ENCODE data around the gene GLCCI1. TPM values are rescaled to one million over a fixed set of nuclear protein-coding genes. Genes with fewer than 3 reads are reported as not detected.

GLCCI1 gene
- total and polyA plus RNA-seq, 10 of the 15 experiments (the other 5 are each of a cell fraction or from before 2014, with no cell fraction given), result 12.6 to 92.0 (median 27.6) TPM

DNA sequence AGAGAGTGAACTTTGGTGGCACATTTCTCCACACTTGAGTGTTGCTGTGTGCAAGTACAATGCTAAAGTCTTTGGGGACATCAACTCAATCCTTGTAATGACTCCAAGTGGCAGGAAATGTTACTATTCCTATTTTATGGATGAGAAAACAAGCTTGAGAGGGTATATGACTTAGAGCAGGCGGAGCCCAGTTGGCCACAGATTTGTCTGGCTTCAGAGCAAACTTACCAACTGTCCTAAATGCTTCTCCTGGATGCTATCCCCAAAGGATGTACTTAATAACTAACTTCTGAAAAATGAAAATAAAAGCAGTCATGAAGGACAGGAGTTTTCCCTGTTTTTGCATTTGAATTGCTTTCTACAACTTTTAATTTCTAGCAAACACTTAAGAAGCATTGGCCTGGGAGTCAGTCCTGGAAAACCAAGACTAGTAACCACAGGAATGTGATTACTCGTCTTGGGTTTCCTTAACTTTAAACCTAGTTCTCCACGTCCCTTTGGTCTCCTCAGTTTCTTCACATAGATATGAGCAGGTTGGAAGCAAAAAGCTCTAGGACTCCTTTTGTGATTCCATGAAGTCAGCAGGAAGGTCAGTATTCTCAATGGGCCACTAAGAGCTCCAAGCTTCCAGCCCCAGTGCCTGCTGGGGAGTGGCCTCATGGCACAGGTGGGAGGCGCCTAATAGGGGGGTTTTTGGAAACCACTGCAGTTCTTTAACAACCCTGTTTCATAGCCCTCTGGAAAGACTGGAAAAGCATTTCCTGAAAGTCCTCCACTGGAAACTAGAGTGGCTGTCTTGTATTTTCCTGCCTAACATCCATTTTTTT lies 140.8 kb downstream of the GLCCI1 start:
- no peaks in the 10 kb centered on the region for H3K79me2 ChIP-seq (ENCODE audit: control insufficient read depth, insufficient read depth, low read length)
- intact Hi-C loops (cut with micrococcal nuclease; ENCODE audit: unreplicated experiment), result no loop called here
- no peak overlapping the region for H3K4me3 ChIP-seq
- SMC1A ChIA-PET (ENCODE audit: uncharacterized antibody, unreplicated experiment), result interaction anchor here (0.7 to 1.8 kb wide), 10 partner anchors 10 to 428 kb away, joined by 3 to 5 read pairs (median 4); no protein-coding TSS in a partner anchor
- DNase-seq (ENCODE audit: low read depth, low spot score) (no peak), ATAC-seq (no peak), FAIRE-seq (no peak)
- H3K4me2 ChIP-seq (ENCODE audit: control insufficient read depth, insufficient read depth), result no peak overlapping the region
- H3K36me3 ChIP-seq (ENCODE audit: control insufficient read depth in 2 of 2, insufficient read depth in 2 of 2, low read length in 1 of 2), result no peaks in the 10 kb centered on the region
- POLR2A ChIA-PET, result interaction anchor here (0.9 kb wide), 1 partner anchor 19 kb away, joined by 3 read pairs; no protein-coding TSS in a partner anchor
- WGBS (ENCODE audit: insufficient coverage, insufficient replicate concordance, low lambda C conversion rate, missing lambda C conversion rate), result 77% methylated on average over 4 of the region's 4 CpGs
- RAD21 ChIA-PET (ENCODE audit: unreplicated experiment), result interaction anchor here (1.2 kb wide), 1 partner anchor 20 kb away, joined by 3 read pairs; no protein-coding TSS in a partner anchor
- no TSS peak for BruUV-seq (replicated peaks)
- no peak overlapping the region for H3K27ac ChIP-seq (ENCODE audit: control insufficient read depth, insufficient read depth)
- in situ Hi-C loops (cut with MboI), result no loop called here
- no peak overlapping the region for H3K9ac ChIP-seq (ENCODE audit: control insufficient read depth, insufficient read depth, low read length)
- TF ChIP-seq, protein P1, sequence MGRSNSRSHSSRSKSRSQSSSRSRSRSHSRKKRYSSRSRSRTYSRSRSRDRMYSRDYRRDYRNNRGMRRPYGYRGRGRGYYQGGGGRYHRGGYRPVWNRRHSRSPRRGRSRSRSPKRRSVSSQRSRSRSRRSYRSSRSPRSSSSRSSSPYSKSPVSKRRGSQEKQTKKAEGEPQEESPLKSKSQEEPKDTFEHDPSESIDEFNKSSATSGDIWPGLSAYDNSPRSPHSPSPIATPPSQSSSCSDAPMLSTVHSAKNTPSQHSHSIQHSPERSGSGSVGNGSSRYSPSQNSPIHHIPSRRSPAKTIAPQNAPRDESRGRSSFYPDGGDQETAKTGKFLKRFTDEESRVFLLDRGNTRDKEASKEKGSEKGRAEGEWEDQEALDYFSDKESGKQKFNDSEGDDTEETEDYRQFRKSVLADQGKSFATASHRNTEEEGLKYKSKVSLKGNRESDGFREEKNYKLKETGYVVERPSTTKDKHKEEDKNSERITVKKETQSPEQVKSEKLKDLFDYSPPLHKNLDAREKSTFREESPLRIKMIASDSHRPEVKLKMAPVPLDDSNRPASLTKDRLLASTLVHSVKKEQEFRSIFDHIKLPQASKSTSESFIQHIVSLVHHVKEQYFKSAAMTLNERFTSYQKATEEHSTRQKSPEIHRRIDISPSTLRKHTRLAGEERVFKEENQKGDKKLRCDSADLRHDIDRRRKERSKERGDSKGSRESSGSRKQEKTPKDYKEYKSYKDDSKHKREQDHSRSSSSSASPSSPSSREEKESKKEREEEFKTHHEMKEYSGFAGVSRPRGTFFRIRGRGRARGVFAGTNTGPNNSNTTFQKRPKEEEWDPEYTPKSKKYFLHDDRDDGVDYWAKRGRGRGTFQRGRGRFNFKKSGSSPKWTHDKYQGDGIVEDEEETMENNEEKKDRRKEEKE (IDR thresholded peaks at IDR 0.05), result no peak
- no peak for TF ChIP-seq GATAD2B (conservative IDR thresholded peaks at IDR 0.05; ENCODE audit: low read depth)
- no peak for TF ChIP-seq NR2C2 (IDR thresholded peaks at IDR 0.05; ENCODE audit: borderline replicate concordance, control insufficient read depth, insufficient read length, low read depth)
- TF ChIP-seq MEF2B (IDR thresholded peaks at IDR 0.05; ENCODE audit: partially characterized antibody, poor library complexity, severe bottlenecking), result no peak
- TF ChIP-seq MTA2 (IDR thresholded peaks at IDR 0.05; ENCODE audit: low read depth), result no peak
- TF ChIP-seq, protein P2, sequence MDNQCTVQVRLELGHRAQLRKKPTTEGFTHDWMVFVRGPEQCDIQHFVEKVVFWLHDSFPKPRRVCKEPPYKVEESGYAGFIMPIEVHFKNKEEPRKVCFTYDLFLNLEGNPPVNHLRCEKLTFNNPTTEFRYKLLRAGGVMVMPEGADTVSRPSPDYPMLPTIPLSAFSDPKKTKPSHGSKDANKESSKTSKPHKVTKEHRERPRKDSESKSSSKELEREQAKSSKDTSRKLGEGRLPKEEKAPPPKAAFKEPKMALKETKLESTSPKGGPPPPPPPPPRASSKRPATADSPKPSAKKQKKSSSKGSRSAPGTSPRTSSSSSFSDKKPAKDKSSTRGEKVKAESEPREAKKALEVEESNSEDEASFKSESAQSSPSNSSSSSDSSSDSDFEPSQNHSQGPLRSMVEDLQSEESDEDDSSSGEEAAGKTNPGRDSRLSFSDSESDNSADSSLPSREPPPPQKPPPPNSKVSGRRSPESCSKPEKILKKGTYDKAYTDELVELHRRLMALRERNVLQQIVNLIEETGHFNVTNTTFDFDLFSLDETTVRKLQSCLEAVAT (IDR thresholded peaks at IDR 0.05), result no peak
- TF ChIP-seq RAD21 (IDR thresholded peaks at IDR 0.05; ENCODE audit: insufficient read depth, low read depth, low read length), result no peak
- no peak for TF ChIP-seq ATF7 (IDR thresholded peaks at IDR 0.05; ENCODE audit: low read depth)
- TF ChIP-seq TCF7 (IDR thresholded peaks at IDR 0.05; ENCODE audit: borderline replicate concordance), result no peak
- TF ChIP-seq, protein P3, sequence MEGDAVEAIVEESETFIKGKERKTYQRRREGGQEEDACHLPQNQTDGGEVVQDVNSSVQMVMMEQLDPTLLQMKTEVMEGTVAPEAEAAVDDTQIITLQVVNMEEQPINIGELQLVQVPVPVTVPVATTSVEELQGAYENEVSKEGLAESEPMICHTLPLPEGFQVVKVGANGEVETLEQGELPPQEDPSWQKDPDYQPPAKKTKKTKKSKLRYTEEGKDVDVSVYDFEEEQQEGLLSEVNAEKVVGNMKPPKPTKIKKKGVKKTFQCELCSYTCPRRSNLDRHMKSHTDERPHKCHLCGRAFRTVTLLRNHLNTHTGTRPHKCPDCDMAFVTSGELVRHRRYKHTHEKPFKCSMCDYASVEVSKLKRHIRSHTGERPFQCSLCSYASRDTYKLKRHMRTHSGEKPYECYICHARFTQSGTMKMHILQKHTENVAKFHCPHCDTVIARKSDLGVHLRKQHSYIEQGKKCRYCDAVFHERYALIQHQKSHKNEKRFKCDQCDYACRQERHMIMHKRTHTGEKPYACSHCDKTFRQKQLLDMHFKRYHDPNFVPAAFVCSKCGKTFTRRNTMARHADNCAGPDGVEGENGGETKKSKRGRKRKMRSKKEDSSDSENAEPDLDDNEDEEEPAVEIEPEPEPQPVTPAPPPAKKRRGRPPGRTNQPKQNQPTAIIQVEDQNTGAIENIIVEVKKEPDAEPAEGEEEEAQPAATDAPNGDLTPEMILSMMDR (IDR thresholded peaks at IDR 0.05 in 2 of 3, conservative IDR thresholded peaks at IDR 0.05 in 1 of 3; ENCODE audit: control insufficient read depth in 2 of 3, extremely low read depth in 1 of 3, insufficient read depth in 1 of 3, low read depth in 3 of 3, low read length in 3 of 3), result no peak
- TF ChIP-seq NR2F1 (conservative IDR thresholded peaks at IDR 0.05), result no peak
- TF ChIP-seq KAT2A (conservative IDR thresholded peaks at IDR 0.05; ENCODE audit: control insufficient read depth, low read depth, low read length), result no peak
- no peak for TF ChIP-seq HDAC2 (IDR thresholded peaks at IDR 0.05)
- no peak for TF ChIP-seq TCF3 (IDR thresholded peaks at IDR 0.05; ENCODE audit: borderline replicate concordance, insufficient read depth, low read depth, low read length)
- no peak for TF ChIP-seq BCL11A (IDR thresholded peaks at IDR 0.05; ENCODE audit: low read depth, low read length)
- TF ChIP-seq CHD2 (IDR thresholded peaks at IDR 0.05; ENCODE audit: borderline replicate concordance, low read depth, low read length), result no peak
- TF ChIP-seq STAT3 (IDR thresholded peaks at IDR 0.05; ENCODE audit: low read depth, low read length), result no peak
- H3K9me3 ChIP-seq (replicated peaks; ENCODE audit: control insufficient read depth, insufficient read depth, low read length), result peaks cover 8% of the 10 kb centered on the region; the same call in 2 of the 3 replicates
- CTCF ChIA-PET, result interaction anchor here (1.2 kb wide), 1 partner anchor 33 kb away, joined by 3 read pairs; no protein-coding TSS in a partner anchor
- peaks cover 12% of the 10 kb centered on the region for H3K4me1 ChIP-seq (ENCODE audit: control insufficient read depth, insufficient read depth, low read length)
- no peaks in the 10 kb centered on the region for H4K20me1 ChIP-seq (ENCODE audit: control insufficient read depth, insufficient read depth)
- no peaks in the 10 kb centered on the region for H3K27me3 ChIP-seq (replicated peaks in 1 of 2; ENCODE audit: control insufficient read depth in 2 of 2, insufficient read depth in 2 of 2, low read length in 1 of 2)
- H2AFZ ChIP-seq (ENCODE audit: control insufficient read depth, low read depth, low read length), result no peak overlapping the region
